B cell (primary cell): ENCODE results near the gene GRIK3. TPM values are rescaled to one million over a fixed set of nuclear protein-coding genes. Genes with fewer than 3 reads are reported as not detected.

Experiments used
- ATAC-seq: fragments of 200-7000 bp; cut with Tn5 transposase; one replicate; pipeline ENCODE4 v1.10.0; 2021; ENCODE audit warnings: low read depth, mild to moderate bottlenecking, moderate number of reproducible peaks, moderate library complexity
- CTCF ChIA-PET: fragments of 350-600 bp; sonication (Branson Sonifier 250); formaldehyde crosslinking; loops from one replicate; lab custom pipeline; 2021; ENCODE audit warnings: antibody characterized with exemption, inconsistent platforms; lab: Charles Lee
- POLR2A ChIA-PET: fragments of 350-600 bp; sonication (Branson Sonifier 250); formaldehyde crosslinking; loops from one replicate; lab custom pipeline; 2021; ENCODE audit warnings: antibody characterized with exemption; lab: Charles Lee
- DNase-seq: peaks from one replicate; pipeline ENCODE4 v3.0.0; 2013
- H2AFZ ChIP-seq: 2 replicates; pipeline ENCODE4 v1.6.1; 2012; ENCODE audit warnings: mild to moderate bottlenecking, low read depth, low read length; ENCODE audit not compliant: insufficient read depth, poor library complexity, severe bottlenecking
- H3K27ac ChIP-seq, 2 donors: 1 replicate in 1 of 2; 2 replicates in 1 of 2; pipeline ENCODE4 v1.5.1; 2012 to 2013; ENCODE audit warnings: low read length in 2 of 2, mild to moderate bottlenecking in 2 of 2, moderate library complexity in 1 of 2
- H3K27me3 ChIP-seq, 4 experiments: fragments of 200-600 bp in 1 of 4; sonication (generic) in 1 of 4; replicated peaks in 1 of 4; 1 replicate in 2 of 4; 2 replicates in 2 of 4; pipeline versions ENCODE4 v1.6.1 to v1.7.0; 2013 to 2016; ENCODE audit warnings: low read length in 3 of 4, mild to moderate bottlenecking in 2 of 4, mixed read lengths in 1 of 4, moderate library complexity in 1 of 4; ENCODE audit not compliant: insufficient read depth in 4 of 4, control insufficient read depth in 3 of 4; ENCODE audit errors: control extremely low read depth in 1 of 4
- H3K36me3 ChIP-seq, 2 experiments: replicated peaks in 1 of 2; 1 replicate in 1 of 2; 2 replicates in 1 of 2; pipeline versions ENCODE4 v1.6.1 to v1.7.1; 2013; ENCODE audit warnings: low read length in 1 of 2; ENCODE audit not compliant: insufficient read depth in 2 of 2, control insufficient read depth in 1 of 2; ENCODE audit errors: control extremely low read depth in 1 of 2, extremely low read depth in 1 of 2
- H3K4me1 ChIP-seq, 2 donors: fragments of 200-600 bp in 1 of 2; sonication (generic) in 1 of 2; 1 replicate in 1 of 2; 2 replicates in 1 of 2; pipeline versions ENCODE4 v1.5.1 to v1.6.1; 2013 to 2017; ENCODE audit warnings: low read length in 2 of 2; ENCODE audit not compliant: control insufficient read depth in 2 of 2, insufficient read depth in 2 of 2
- H3K4me2 ChIP-seq: replicated peaks from 2 replicates; pipeline ENCODE3; 2012; ENCODE audit warnings: mild to moderate bottlenecking, low read depth, low read length; ENCODE audit not compliant: poor library complexity, severe bottlenecking
- H3K4me3 ChIP-seq, 5 experiments: fragments of 200-600 bp in 1 of 5; sonication (generic) in 1 of 5; 1 replicate in 3 of 5; 2 replicates in 2 of 5; pipeline versions ENCODE4 v1.5.1 to v1.7.0; 2011 to 2016; ENCODE audit warnings: low read length in 4 of 5, mild to moderate bottlenecking in 4 of 5, low read depth in 2 of 5, control low read depth in 1 of 5, moderate library complexity in 1 of 5; ENCODE audit not compliant: insufficient read depth in 1 of 5; ENCODE audit errors: control extremely low read depth in 1 of 5, extremely low read depth in 1 of 5
- H3K79me2 ChIP-seq: fragments of 200-600 bp; sonication (generic); one replicate; pipeline ENCODE4 v1.6.0; 2016; ENCODE audit warnings: low read length; ENCODE audit not compliant: control insufficient read depth, insufficient read depth
- H3K9ac ChIP-seq: fragments of 200-600 bp; sonication (generic); 2 replicates; pipeline ENCODE4 v1.6.1; 2017; ENCODE audit warnings: mild to moderate bottlenecking, low read length, moderate library complexity
- H3K9me3 ChIP-seq, 3 donors: one replicate each; pipeline versions ENCODE4 v1.6.1 to v1.7.1; 2013; ENCODE audit warnings: low read length in 2 of 3; ENCODE audit not compliant: control insufficient read depth in 2 of 3, insufficient read depth in 1 of 3; ENCODE audit errors: control extremely low read depth in 1 of 3
- H4K20me1 ChIP-seq: 2 replicates; pipeline ENCODE4 v1.6.0; 2012; ENCODE audit warnings: mild to moderate bottlenecking, low read length; ENCODE audit not compliant: insufficient read depth, control insufficient read depth, poor library complexity, severe bottlenecking
- H3K27ac Mint-ChIP-seq: one replicate; pipeline ENCODE4 v1.8.0; 2021; ENCODE audit warnings: mixed read lengths
- H3K27me3 Mint-ChIP-seq: one replicate; pipeline ENCODE4 v1.8.0; 2021; ENCODE audit warnings: mixed read lengths
- H3K4me1 Mint-ChIP-seq: one replicate; pipeline ENCODE4 v1.8.0; 2021; ENCODE audit warnings: mixed read lengths
- H3K4me3 Mint-ChIP-seq: one replicate; pipeline ENCODE4 v1.8.0; 2021; ENCODE audit warnings: mixed read lengths
- H3K9me3 Mint-ChIP-seq: one replicate; pipeline ENCODE4 v1.8.0; 2022; ENCODE audit warnings: mixed read lengths; ENCODE audit not compliant: insufficient read depth
- CTCF ChIP-seq: fragments of 200-600 bp; IDR thresholded peaks from one replicate; pipeline ENCODE4 v1.8.0; 2022; ENCODE audit warnings: antibody characterized with exemption, mild to moderate bottlenecking
- EZH2 ChIP-seq: IDR thresholded peaks from 2 replicates; pipeline ENCODE4 v1.6.1; 2012; ENCODE audit warnings: borderline replicate concordance, low read depth, mild to moderate bottlenecking, moderate library complexity, low read length; ENCODE audit not compliant: insufficient read depth, poor library complexity, severe bottlenecking
- WGBS: methylation state at CpG from one replicate; pipeline ENCODE4 v1.1.5; 2013; ENCODE audit warnings: missing lambda C conversion rate; ENCODE audit not compliant: insufficient coverage; 5-methylcytosine and 5-hydroxymethylcytosine counted together
- intact Hi-C: fragments of 100-400 bp; cut with micrococcal nuclease; formaldehyde crosslinking; loops from one replicate; pipeline ENCODE4 v1.10.0; 2022
- polyA plus RNA-seq: library from polyadenylated mRNA; depleted of rRNA; stranded (reverse); fragments of >200 nt; gene quantifications from 2 replicates; pipeline ENCODE4 v1.2.3, GENCODE V29; 2012
- total RNA-seq, 2 donors: library from RNA; stranded (reverse); fragments of 120-200 nt in 1 of 2; gene quantifications; 1 replicate in 1 of 2; 2 replicates in 1 of 2; pipeline versions ENCODE4 v1.2.3 to v1.2.4, GENCODE V29; 2013 to 2022

GRIK3 gene
- total and polyA plus RNA-seq, 2 donors (not counting 1 experiment from before 2014, with no cell fraction given) = 0.12 to 1.5 TPM

GRCh38 chr1:37020653-37021277 is 13.6 kb downstream of the GRIK3 start:
- ATAC-seq (no peak), DNase-seq (no peak)
- peaks cover 48% of the 10 kb centered on the region for H3K27me3 Mint-ChIP-seq
- intact Hi-C loops = no loop called here
- POLR2A ChIA-PET = no interaction called here
- H2AFZ ChIP-seq = no peak overlapping the region
- H3K27ac ChIP-seq = no peak overlapping the region
- no peaks in the 10 kb centered on the region for H3K9me3 ChIP-seq
- peaks cover 3% of the 10 kb centered on the region for H3K9me3 Mint-ChIP-seq
- H3K4me2 ChIP-seq = no peak overlapping the region
- H3K79me2 ChIP-seq = no peaks in the 10 kb centered on the region
- no peak overlapping the region for H3K9ac ChIP-seq
- no peak overlapping the region for H3K27ac Mint-ChIP-seq
- H3K4me3 Mint-ChIP-seq = no peak overlapping the region
- H3K36me3 ChIP-seq = no peaks in the 10 kb centered on the region
- H4K20me1 ChIP-seq = no peaks in the 10 kb centered on the region
- H3K27me3 ChIP-seq = peaks cover 0 to 17% (median 3%) of the 10 kb centered on the region in 4 experiments
- H3K4me3 ChIP-seq = no peak overlapping the region
- CTCF ChIA-PET = no interaction called here
- H3K4me1 ChIP-seq = no peaks in the 10 kb centered on the region
- whole genome bisulfite sequencing = 20% methylated on average over 1 of the region's 8 CpGs
- no peak for TF ChIP-seq CTCF
- no peak for TF ChIP-seq EZH2
- H3K4me1 Mint-ChIP-seq = no peaks in the 10 kb centered on the region

- no peak overlapping the region for H3K27ac ChIP-seq
- no peaks in the 10 kb centered on the region for H3K9me3 ChIP-seq
- no peaks in the 10 kb centered on the region for H3K79me2 ChIP-seq
- H4K20me1 ChIP-seq = no peaks in the 10 kb centered on the region
- ATAC-seq (no peak), DNase-seq (no peak)
- Mint-ChIP-seq H3K4me1 (no peaks in the 10 kb centered on the region), H3K27ac (no peak overlapping the region), H3K9me3 (peaks cover 3% of the 10 kb centered on the region), H3K27me3 (peaks cover 40% of the 10 kb centered on the region), H3K4me3 (no peak overlapping the region)
- TF ChIP-seq CTCF = no peak
- no peak overlapping the region for H3K4me2 ChIP-seq
- H3K27me3 ChIP-seq = peaks cover 0 to 13% (median 4%) of the 10 kb centered on the region in 4 experiments
- H3K4me1 ChIP-seq = no peaks in the 10 kb centered on the region
- H3K4me3 ChIP-seq = no peak overlapping the region
- no peak overlapping the region for H2AFZ ChIP-seq
- intact Hi-C loops = no loop called here
- ChIA-PET CTCF (no interaction called here), POLR2A (no interaction called here)
- no peak overlapping the region for H3K9ac ChIP-seq
- no peaks in the 10 kb centered on the region for H3K36me3 ChIP-seq
These were observed 15.8 kb downstream of the GRIK3 start for GRCh38 chr1:37018510-37018909.
